Activated T-helper 2 cell treated with anti-CD3 and anti-CD28 coated beads, Interferon-gamma antibody, Interleukin-2, Interleukin-4, amounts not matched to agents 10 μg/mL and 5 μg/mL and 100 μg/mL, durations not matched to agents 14 hours and 24 hours and 36 hours (primary cell): ENCODE measurements around the gene RNASE9. TPM values are rescaled to one million over a fixed set of nuclear protein-coding genes. Genes with fewer than 3 reads are reported as not detected.
"Not testable (repeated sequence)": the region's sequence is repeated elsewhere in the genome, so short reads cannot be mapped to it uniquely, and the experiment has no call there.

Experiments used
- DNase-seq: peaks from one replicate; pipeline ENCODE4 v3.0.0; 2021; ENCODE audit warnings: low spot score
- H3K27ac Mint-ChIP-seq: one replicate; pipeline ENCODE4 v1.8.0; 2021; ENCODE audit warnings: mixed read lengths
- H3K27me3 Mint-ChIP-seq: one replicate; pipeline ENCODE4 v1.8.0; 2021; ENCODE audit warnings: low read depth, mixed read lengths
- H3K36me3 Mint-ChIP-seq: one replicate; pipeline ENCODE4 v1.8.0; 2021; ENCODE audit warnings: low read depth, mixed read lengths
- H3K4me1 Mint-ChIP-seq: one replicate; pipeline ENCODE4 v1.8.0; 2021; ENCODE audit warnings: low read depth, mixed read lengths
- H3K4me3 Mint-ChIP-seq: one replicate; pipeline ENCODE4 v1.8.0; 2021; ENCODE audit warnings: low read depth, mild to moderate bottlenecking, moderate library complexity, mixed read lengths
- H3K9me3 Mint-ChIP-seq: one replicate; pipeline ENCODE4 v1.8.0; 2021; ENCODE audit warnings: mixed read lengths
- intact Hi-C: fragments of 100-400 bp; cut with micrococcal nuclease; formaldehyde crosslinking; loops from one replicate; pipeline ENCODE4 v1.15.1; 2023
- total RNA-seq: library from RNA; stranded (reverse); gene quantifications from 2 replicates; pipeline ENCODE4 v1.2.3, GENCODE V29; 2022

Gene RNASE9
- total RNA-seq, 1 donor from 2014 or later, result not detected

- Mint-ChIP-seq H3K9me3 (peaks cover 4% of the 10 kb centered on the region), H3K36me3 (no peaks in the 10 kb centered on the region), H3K27me3 (peaks cover 9% of the 10 kb centered on the region), H3K4me1 (peaks cover 2% of the 10 kb centered on the region), H3K4me3 (no peak overlapping the region), H3K27ac (no peak overlapping the region)
- no peak for DNase-seq
- intact Hi-C loops, result no loop called here
Observed at GRCh38 chr14:20568393-20568792, 7.5 kb upstream of the RNASE9 start.

GRCh38 chr14:20567199-20567598, 6.4 kb upstream of the RNASE9 start:
- H3K27me3 Mint-ChIP-seq, result peaks cover 11% of the 10 kb centered on the region
- DNase-seq, H3K9me3 Mint-ChIP-seq, H3K4me3 Mint-ChIP-seq, H3K27ac Mint-ChIP-seq, H3K36me3 Mint-ChIP-seq, intact Hi-C loops, H3K4me1 Mint-ChIP-seq: not testable (repeated sequence)

- intact Hi-C loops, result no loop called here
- H3K27me3 Mint-ChIP-seq, result peaks cover 11% of the 10 kb centered on the region
- peaks cover 2% of the 10 kb centered on the region for H3K4me1 Mint-ChIP-seq
- H3K36me3 Mint-ChIP-seq, result no peaks in the 10 kb centered on the region
- DNase-seq, result no peak
- no peak overlapping the region for H3K27ac Mint-ChIP-seq
- H3K9me3 Mint-ChIP-seq, result peaks cover 4% of the 10 kb centered on the region
- no peak overlapping the region for H3K4me3 Mint-ChIP-seq
Observed at GRCh38 chr14:20564501-20564997, 3.7 kb upstream of the RNASE9 start.

- Mint-ChIP-seq H3K27ac (no peak overlapping the region), H3K4me1 (peaks cover 2% of the 10 kb centered on the region), H3K36me3 (no peaks in the 10 kb centered on the region), H3K9me3 (peaks cover 4% of the 10 kb centered on the region), H3K27me3 (peaks cover 13% of the 10 kb centered on the region), H3K4me3 (no peak overlapping the region)
- DNase-seq, result no peak
- intact Hi-C loops, result no loop called here
Observed at GRCh38 chr14:20563971-20564370, 3.1 kb upstream of the RNASE9 start.

- intact Hi-C loops, result no loop called here
- no peak overlapping the region for H3K27ac Mint-ChIP-seq
- no peaks in the 10 kb centered on the region for H3K4me1 Mint-ChIP-seq
- no peak for DNase-seq
- H3K36me3 Mint-ChIP-seq, result no peaks in the 10 kb centered on the region
- H3K9me3 Mint-ChIP-seq, result no peaks in the 10 kb centered on the region
- no peak overlapping the region for H3K4me3 Mint-ChIP-seq
- peaks cover 8% of the 10 kb centered on the region for H3K27me3 Mint-ChIP-seq
Observed at GRCh38 chr14:20559461-20559904, 1.4 kb downstream of the RNASE9 start.

- H3K27ac Mint-ChIP-seq, result no peak overlapping the region
- intact Hi-C loops, result no loop called here
Observed at GRCh38 chr14:20557212-20557542, 3.7 kb downstream of the RNASE9 start.

GRCh38 chr14:20556500-20557211, 4.2 kb downstream of the RNASE9 start:
- H3K36me3 Mint-ChIP-seq, result no peaks in the 10 kb centered on the region
- H3K4me3 Mint-ChIP-seq, result no peak overlapping the region
- peaks cover 2% of the 10 kb centered on the region for H3K27me3 Mint-ChIP-seq
- no peaks in the 10 kb centered on the region for H3K9me3 Mint-ChIP-seq
- no peaks in the 10 kb centered on the region for H3K4me1 Mint-ChIP-seq
- intact Hi-C loops, result no loop called here
- no peak overlapping the region for H3K27ac Mint-ChIP-seq
- no peak for DNase-seq

More at GRCh38 chr14:20557212-20557542, 3.7 kb downstream of the RNASE9 start:
- Mint-ChIP-seq H3K36me3 (no peaks in the 10 kb centered on the region), H3K9me3 (no peaks in the 10 kb centered on the region), H3K4me3 (no peak overlapping the region), H3K27me3 (peaks cover 2% of the 10 kb centered on the region), H3K4me1 (no peaks in the 10 kb centered on the region)
- no peak for DNase-seq

GRCh38 chr14:20555845-20556244, 5.0 kb downstream of the RNASE9 start:
- Mint-ChIP-seq H3K36me3 (no peaks in the 10 kb centered on the region), H3K27me3 (peaks cover 2% of the 10 kb centered on the region), H3K4me1 (no peaks in the 10 kb centered on the region), H3K27ac (no peak overlapping the region), H3K4me3 (no peak overlapping the region), H3K9me3 (no peaks in the 10 kb centered on the region)
- DNase-seq, result no peak
- intact Hi-C loops, result no loop called here

- H3K27ac Mint-ChIP-seq, result no peak overlapping the region
- H3K4me1 Mint-ChIP-seq, result no peaks in the 10 kb centered on the region
- H3K36me3 Mint-ChIP-seq, result no peaks in the 10 kb centered on the region
- intact Hi-C loops, result no loop called here
- H3K27me3 Mint-ChIP-seq, result no peaks in the 10 kb centered on the region
- H3K4me3 Mint-ChIP-seq, result no peak overlapping the region
- DNase-seq, result no peak
- no peaks in the 10 kb centered on the region for H3K9me3 Mint-ChIP-seq
Observed at GRCh38 chr14:20553024-20553423, 7.8 kb downstream of the RNASE9 start.

- Mint-ChIP-seq H3K27me3 (no peaks in the 10 kb centered on the region), H3K4me3 (no peak overlapping the region), H3K4me1 (no peaks in the 10 kb centered on the region), H3K27ac (no peak overlapping the region), H3K9me3 (no peaks in the 10 kb centered on the region), H3K36me3 (no peaks in the 10 kb centered on the region)
- intact Hi-C loops, result no loop called here
- no peak for DNase-seq
Observed at GRCh38 chr14:20551606-20552005, 9.2 kb downstream of the RNASE9 start.

GRCh38 chr14:20550926-20551325, 9.9 kb downstream of the RNASE9 start:
- Mint-ChIP-seq H3K27ac (no peak overlapping the region), H3K9me3 (no peaks in the 10 kb centered on the region), H3K4me1 (no peaks in the 10 kb centered on the region), H3K27me3 (no peaks in the 10 kb centered on the region), H3K4me3 (no peak overlapping the region), H3K36me3 (no peaks in the 10 kb centered on the region)
- no peak for DNase-seq
- intact Hi-C loops, result no loop called here

- Mint-ChIP-seq H3K4me3 (no peak overlapping the region), H3K4me1 (no peaks in the 10 kb centered on the region), H3K27ac (no peak overlapping the region), H3K9me3 (no peaks in the 10 kb centered on the region), H3K27me3 (peaks cover 14% of the 10 kb centered on the region), H3K36me3 (no peaks in the 10 kb centered on the region)
- intact Hi-C loops, result no loop called here
- no peak for DNase-seq
Observed at GRCh38 chr14:20548414-20549158, 12.3 kb downstream of the RNASE9 start.

GRCh38 chr14:20546877-20547276, 14.0 kb downstream of the RNASE9 start:
- intact Hi-C loops, result no loop called here
- Mint-ChIP-seq H3K36me3 (no peaks in the 10 kb centered on the region), H3K4me3 (no peak overlapping the region), H3K4me1 (no peaks in the 10 kb centered on the region), H3K27me3 (peaks cover 18% of the 10 kb centered on the region), H3K9me3 (no peaks in the 10 kb centered on the region), H3K27ac (no peak overlapping the region)
- no peak for DNase-seq
